Cortex of kidney (tissue), 1 donor: ENCODE measurements around the gene CBR1.
"Not testable (repeated sequence)": the region's sequence is repeated elsewhere in the genome, so short reads cannot be mapped to it uniquely, and the experiment has no call there.

Experiments used
- DNase-seq: peaks from one replicate; lab custom pipeline; 2025; lab: John Stamatoyannopoulos, UW

CBR1 gene

GRCh38 chr21:36079671-36080070, 9.8 kb downstream of the CBR1 start:
- no peak for DNase-seq

GRCh38 chr21:36080386-36080785, 10.6 kb downstream of the CBR1 start:
- DNase-seq: no peak

- DNase-seq: no peak
Measured at GRCh38 chr21:36082237-36082664, 12.4 kb downstream of the CBR1 start.

- no peak for DNase-seq
Measured at GRCh38 chr21:36087362-36088138, 17.7 kb downstream of the CBR1 start.

- no peak for DNase-seq
Measured at GRCh38 chr21:36089946-36090345, 20.1 kb downstream of the CBR1 start.

GRCh38 chr21:36092681-36093080, 22.9 kb downstream of the CBR1 start:
- DNase-seq: no peak

GRCh38 chr21:36093512-36093911, 23.7 kb downstream of the CBR1 start:
- DNase-seq: no peak

- no peak for DNase-seq
Measured at GRCh38 chr21:36096398-36097290, 26.8 kb downstream of the CBR1 start.

- DNase-seq: no peak
Measured at GRCh38 chr21:36097427-36098181, 27.8 kb downstream of the CBR1 start.

GRCh38 chr21:36098182-36098532, 28.3 kb downstream of the CBR1 start:
- DNase-seq: no peak

GRCh38 chr21:36099000-36099399, 29.2 kb downstream of the CBR1 start:
- no peak for DNase-seq

GRCh38 chr21:36099695-36100211, 29.9 kb downstream of the CBR1 start:
- DNase-seq: not testable (repeated sequence)

- DNase-seq: no peak
Measured at GRCh38 chr21:36100971-36101641, 31.3 kb downstream of the CBR1 start.

GRCh38 chr21:36103434-36103833, 33.6 kb downstream of the CBR1 start:
- no peak for DNase-seq

GRCh38 chr21:36104317-36105300, 34.8 kb downstream of the CBR1 start:
- no peak for DNase-seq

GRCh38 chr21:36105327-36105842, 35.6 kb downstream of the CBR1 start:
- DNase-seq: no peak

GRCh38 chr21:36109868-36110267, 40.0 kb downstream of the CBR1 start:
- DNase-seq: no peak

- no peak for DNase-seq
Measured at GRCh38 chr21:36111238-36111637, 41.4 kb downstream of the CBR1 start.

GRCh38 chr21:36113647-36114428, 44.0 kb downstream of the CBR1 start:
- DNase-seq: no peak
